GM10266 (cell line): ENCODE data around the gene ROBO1.

Experiments
- DNase-seq: peaks from one replicate; pipeline ENCODE4 v3.0.0; 2012; ENCODE audit errors: extremely low spot score
- TF ChIP-seq, protein P1 (sequence below): IDR thresholded peaks from 2 replicates; pipeline ENCODE4 v1.5.1; 2012; ENCODE audit warnings: mild to moderate bottlenecking, low read depth; ENCODE audit not compliant: control insufficient read depth, insufficient read depth; ENCODE audit errors: missing control alignments

Gene ROBO1

DNA sequence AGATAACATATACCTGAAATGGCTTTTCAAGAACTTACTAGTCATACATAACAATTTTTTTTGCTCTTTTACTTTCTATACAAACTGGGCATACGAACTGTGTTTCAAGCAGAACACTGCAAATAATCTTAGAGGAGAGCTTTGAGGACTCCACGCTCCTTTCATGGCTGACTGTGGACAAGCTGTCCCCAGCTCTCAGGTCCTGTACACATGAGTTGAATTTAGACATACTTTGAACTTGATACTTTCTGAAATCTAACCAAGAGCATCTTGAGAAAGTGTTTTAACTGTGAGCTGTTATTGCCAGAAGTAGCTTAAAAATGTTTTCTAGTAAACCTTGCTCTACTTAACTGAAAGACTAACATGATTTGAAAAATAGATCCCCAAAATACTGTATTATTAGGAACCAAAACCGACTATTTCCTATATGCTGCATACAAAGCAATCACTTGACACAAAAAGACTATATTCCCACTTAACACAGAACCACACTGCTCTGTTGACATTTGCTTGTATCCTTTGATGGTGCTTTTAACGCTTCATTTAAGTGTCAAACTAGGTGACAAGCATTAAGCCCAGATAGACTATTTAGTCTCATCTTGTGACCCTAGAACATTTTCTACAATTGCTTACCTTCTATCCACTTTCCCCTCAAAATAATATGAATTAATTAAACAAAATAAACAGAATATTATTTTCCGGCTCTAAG is 755.8 kb downstream of the ROBO1 start:
- TF ChIP-seq, protein P1, sequence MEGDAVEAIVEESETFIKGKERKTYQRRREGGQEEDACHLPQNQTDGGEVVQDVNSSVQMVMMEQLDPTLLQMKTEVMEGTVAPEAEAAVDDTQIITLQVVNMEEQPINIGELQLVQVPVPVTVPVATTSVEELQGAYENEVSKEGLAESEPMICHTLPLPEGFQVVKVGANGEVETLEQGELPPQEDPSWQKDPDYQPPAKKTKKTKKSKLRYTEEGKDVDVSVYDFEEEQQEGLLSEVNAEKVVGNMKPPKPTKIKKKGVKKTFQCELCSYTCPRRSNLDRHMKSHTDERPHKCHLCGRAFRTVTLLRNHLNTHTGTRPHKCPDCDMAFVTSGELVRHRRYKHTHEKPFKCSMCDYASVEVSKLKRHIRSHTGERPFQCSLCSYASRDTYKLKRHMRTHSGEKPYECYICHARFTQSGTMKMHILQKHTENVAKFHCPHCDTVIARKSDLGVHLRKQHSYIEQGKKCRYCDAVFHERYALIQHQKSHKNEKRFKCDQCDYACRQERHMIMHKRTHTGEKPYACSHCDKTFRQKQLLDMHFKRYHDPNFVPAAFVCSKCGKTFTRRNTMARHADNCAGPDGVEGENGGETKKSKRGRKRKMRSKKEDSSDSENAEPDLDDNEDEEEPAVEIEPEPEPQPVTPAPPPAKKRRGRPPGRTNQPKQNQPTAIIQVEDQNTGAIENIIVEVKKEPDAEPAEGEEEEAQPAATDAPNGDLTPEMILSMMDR, result no peak
- no peak for DNase-seq

DNA sequence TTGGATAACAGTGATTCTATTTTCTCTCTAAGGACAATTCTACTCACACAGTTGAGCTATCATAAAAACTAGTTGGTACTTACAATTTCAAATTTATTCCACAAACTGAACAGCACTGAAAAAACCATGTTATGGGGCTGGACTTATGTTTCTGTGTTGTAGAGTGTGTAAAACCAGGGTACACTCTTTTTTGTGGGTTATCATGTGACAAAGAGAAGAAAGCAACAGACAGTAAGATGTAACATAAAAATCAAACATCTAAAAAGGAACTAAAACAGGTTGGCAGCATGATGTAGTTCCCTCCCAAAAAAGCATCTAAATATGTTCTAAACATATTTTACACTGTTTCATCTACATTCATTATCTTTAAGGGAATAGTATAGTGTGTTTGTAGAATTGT is 757.9 kb downstream of the ROBO1 start:
- TF ChIP-seq, protein P1, result no peak
- DNase-seq, result no peak

DNA sequence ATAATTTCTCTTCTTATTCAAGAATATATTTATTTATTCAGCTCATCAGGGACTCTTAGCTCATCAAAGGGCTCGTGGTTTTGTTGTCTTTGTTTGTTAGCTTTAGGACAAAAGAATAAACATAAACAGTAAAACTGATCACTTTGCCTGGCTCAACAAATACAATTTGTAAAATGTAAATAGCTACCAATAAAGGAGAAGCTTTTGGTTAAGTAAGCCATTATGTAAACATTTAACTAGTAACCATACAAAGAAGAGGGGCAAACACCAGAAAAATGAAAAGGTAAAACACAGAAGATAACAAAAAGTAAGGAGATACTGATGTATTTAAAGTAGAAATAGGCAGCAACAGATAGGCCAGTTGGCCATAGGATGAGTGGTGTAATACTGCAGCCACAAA is 761.7 kb downstream of the ROBO1 start:
- TF ChIP-seq, protein P1, result no peak
- no peak for DNase-seq

DNA sequence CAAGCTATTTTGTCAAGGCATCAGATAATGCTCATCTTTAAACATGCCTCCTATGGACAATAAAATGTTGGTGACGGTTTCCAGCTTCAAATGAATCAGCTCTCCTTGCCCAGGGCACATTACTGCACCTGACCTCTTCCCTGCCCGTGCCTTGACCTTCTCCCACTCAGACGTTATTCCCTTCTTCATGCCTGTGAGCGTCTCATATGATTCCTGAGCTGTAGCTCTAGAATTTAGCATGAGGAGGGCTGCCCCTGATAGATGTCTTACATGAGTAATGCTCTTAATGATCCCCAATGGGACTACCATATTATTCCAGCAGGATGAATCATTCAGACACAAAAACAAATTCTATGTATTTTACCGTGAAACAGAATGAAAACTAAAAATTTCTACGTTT is 762.7 kb downstream of the ROBO1 start:
- TF ChIP-seq, protein P1, result no peak
- no peak for DNase-seq

DNA sequence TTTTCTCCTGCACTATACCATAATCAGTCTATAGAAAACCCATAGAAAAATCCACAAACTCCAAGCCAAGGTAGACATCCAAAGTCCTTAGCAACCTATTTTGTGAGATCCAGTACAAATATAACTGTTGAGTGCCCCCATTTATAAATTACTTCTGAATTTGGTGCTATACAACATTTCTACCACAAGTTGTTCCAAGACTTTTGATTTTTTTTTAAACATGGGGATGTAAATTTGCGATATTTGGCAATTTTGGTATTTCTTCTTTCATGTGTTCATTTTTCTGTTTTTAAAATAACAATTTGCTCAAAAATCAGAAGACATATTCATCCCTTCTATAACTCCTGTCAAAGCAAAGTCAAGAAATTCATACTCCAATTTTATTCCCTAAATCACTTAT is 763.8 kb downstream of the ROBO1 start:
- TF ChIP-seq, protein P1, result no peak
- DNase-seq, result no peak

DNA sequence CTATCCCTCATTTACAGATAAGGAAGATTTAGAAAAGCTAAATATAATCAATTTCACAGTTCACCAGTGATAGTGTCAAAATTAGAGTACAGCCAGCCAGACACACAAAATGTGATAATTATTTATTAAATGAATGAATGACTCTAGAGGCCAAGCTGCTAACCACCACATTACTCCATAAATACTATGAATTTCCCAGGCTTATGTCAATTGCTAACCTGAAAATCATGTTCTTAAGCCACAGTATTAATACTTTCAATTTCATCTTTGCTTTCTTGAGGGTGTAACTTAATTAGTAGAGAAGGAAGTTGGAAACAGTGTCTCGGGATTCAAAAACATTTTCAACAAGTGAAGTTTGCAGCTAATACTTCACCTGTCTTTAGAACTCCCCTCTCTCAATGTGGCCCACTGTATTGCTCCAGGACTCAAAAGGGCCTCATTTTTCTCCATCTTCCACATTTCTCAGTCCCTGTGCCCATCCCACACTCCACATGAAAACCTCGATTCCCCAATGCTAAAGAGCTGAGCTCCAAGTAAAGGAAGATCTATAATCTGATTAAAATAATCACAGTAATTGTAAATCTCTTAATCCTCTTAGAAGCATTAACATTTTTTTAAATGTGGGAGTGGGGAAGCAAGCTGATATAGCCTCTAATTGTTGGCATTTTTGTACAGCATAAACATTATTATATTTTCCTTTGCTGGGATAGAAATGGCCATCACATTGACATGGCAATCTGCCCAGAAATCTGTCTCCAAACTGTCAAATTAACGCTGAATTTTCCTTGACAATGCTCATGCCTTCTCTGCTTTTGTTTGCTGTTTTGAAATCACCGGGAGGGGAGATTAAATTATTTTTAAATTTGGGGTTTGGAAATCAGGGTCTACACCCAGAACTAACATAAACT is 765.1 kb downstream of the ROBO1 start:
- TF ChIP-seq, protein P1, result no peak
- DNase-seq, result no peak

DNA sequence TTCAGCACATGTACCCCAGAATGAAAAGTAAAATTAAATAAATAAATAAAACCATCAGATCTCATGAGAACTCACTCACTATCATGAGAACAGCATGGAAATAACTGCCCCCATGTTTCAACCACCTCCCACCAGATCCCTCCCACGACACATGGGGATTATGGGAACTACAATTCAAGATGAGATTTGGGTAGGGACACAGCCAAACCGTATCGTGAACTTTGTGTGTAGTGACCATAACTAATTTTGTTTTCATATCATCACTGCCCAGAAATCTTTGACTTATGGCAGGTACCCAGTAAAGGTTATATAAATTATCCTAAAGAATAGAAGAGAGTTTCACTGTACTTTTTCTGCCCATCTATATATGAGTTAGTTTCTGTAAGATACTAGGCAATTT is 766.5 kb downstream of the ROBO1 start:
- DNase-seq, result no peak
- TF ChIP-seq, protein P1, result no peak
